Liver (tissue), 3 donors: ENCODE measurements around the gene TUBA4B.

Experiments
- EGR1 ChIP-seq, 2 donors: IDR thresholded peaks; 2 replicates each; pipeline ENCODE4 v1.6.1; 2016 to 2018; ENCODE audit warnings: antibody characterized with exemption in 2 of 2, low read depth in 2 of 2
- FOXA1 ChIP-seq: IDR thresholded peaks from 2 replicates; pipeline ENCODE4 v1.6.1; 2016; ENCODE audit warnings: antibody characterized with exemption
- GABPA ChIP-seq, 2 donors: IDR thresholded peaks in 1 of 2; conservative IDR thresholded peaks in 1 of 2; 2 replicates each; pipeline ENCODE4 v1.6.1; 2016; ENCODE audit warnings: antibody characterized with exemption in 2 of 2, mild to moderate bottlenecking in 1 of 2, moderate library complexity in 1 of 2
- RXRA ChIP-seq, 2 donors: IDR thresholded peaks; 2 replicates each; pipeline ENCODE4 v1.6.1; 2017 to 2018; ENCODE audit warnings: antibody characterized with exemption in 2 of 2, mild to moderate bottlenecking in 1 of 2
- TAF1 ChIP-seq: conservative IDR thresholded peaks from 2 replicates; pipeline ENCODE4 v1.6.1; 2016; ENCODE audit warnings: antibody characterized with exemption, mild to moderate bottlenecking
- TF ChIP-seq, protein P1 (sequence below): fragments of 150-350 bp; IDR thresholded peaks from 2 replicates; pipeline ENCODE4 v1.5.1; 2017; ENCODE audit warnings: improper control_type of control experiment, low read depth, low read length; ENCODE audit not compliant: missing input control
- TF ChIP-seq, protein P2 (sequence below): IDR thresholded peaks from 2 replicates; pipeline ENCODE4 v1.6.1; 2016; ENCODE audit warnings: antibody characterized with exemption
- TF ChIP-seq, protein P3 (sequence below): IDR thresholded peaks from 2 replicates; pipeline ENCODE4 v1.6.1; 2016; ENCODE audit warnings: antibody characterized with exemption
- donor health status: healthy.
- donor health status: healthy.

- TF ChIP-seq EGR1 (IDR thresholded peaks at IDR 0.05; ENCODE audit: low read depth in 2 of 2), result no peak
- TF ChIP-seq, protein P1, sequence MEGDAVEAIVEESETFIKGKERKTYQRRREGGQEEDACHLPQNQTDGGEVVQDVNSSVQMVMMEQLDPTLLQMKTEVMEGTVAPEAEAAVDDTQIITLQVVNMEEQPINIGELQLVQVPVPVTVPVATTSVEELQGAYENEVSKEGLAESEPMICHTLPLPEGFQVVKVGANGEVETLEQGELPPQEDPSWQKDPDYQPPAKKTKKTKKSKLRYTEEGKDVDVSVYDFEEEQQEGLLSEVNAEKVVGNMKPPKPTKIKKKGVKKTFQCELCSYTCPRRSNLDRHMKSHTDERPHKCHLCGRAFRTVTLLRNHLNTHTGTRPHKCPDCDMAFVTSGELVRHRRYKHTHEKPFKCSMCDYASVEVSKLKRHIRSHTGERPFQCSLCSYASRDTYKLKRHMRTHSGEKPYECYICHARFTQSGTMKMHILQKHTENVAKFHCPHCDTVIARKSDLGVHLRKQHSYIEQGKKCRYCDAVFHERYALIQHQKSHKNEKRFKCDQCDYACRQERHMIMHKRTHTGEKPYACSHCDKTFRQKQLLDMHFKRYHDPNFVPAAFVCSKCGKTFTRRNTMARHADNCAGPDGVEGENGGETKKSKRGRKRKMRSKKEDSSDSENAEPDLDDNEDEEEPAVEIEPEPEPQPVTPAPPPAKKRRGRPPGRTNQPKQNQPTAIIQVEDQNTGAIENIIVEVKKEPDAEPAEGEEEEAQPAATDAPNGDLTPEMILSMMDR, result no peak
- TF ChIP-seq RXRA (IDR thresholded peaks at IDR 0.05), result no peak
- no peak for TF ChIP-seq GABPA (IDR thresholded peaks at IDR 0.05 in 1 of 2, conservative IDR thresholded peaks at IDR 0.05 in 1 of 2)
- TF ChIP-seq, protein P2, sequence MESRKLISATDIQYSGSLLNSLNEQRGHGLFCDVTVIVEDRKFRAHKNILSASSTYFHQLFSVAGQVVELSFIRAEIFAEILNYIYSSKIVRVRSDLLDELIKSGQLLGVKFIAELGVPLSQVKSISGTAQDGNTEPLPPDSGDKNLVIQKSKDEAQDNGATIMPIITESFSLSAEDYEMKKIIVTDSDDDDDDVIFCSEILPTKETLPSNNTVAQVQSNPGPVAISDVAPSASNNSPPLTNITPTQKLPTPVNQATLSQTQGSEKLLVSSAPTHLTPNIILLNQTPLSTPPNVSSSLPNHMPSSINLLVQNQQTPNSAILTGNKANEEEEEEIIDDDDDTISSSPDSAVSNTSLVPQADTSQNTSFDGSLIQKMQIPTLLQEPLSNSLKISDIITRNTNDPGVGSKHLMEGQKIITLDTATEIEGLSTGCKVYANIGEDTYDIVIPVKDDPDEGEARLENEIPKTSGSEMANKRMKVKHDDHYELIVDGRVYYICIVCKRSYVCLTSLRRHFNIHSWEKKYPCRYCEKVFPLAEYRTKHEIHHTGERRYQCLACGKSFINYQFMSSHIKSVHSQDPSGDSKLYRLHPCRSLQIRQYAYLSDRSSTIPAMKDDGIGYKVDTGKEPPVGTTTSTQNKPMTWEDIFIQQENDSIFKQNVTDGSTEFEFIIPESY, result no peak
- TF ChIP-seq FOXA1, result no peak
- TF ChIP-seq, protein P3, sequence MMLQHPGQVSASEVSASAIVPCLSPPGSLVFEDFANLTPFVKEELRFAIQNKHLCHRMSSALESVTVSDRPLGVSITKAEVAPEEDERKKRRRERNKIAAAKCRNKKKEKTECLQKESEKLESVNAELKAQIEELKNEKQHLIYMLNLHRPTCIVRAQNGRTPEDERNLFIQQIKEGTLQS, result no peak
- no peak for TF ChIP-seq TAF1
Observed at GRCh38 chr2:219296142-219296541, 43.1 kb downstream of the TUBA4B start.
